Activated naive CD8-positive, alpha-beta T cell treated with anti-CD3 and anti-CD28 coated beads, Interleukin-2, amount 50 U/mL, for 24 hours (primary cell): Measurements from ENCODE around the gene PLEKHG3.

Source experiments
- ATAC-seq: fragments of 150-1000 bp; cut with Tn5 transposase; one replicate; pipeline ENCODE4 v1.10.0; 2021
- DNase-seq: peaks from one replicate; pipeline ENCODE4 v3.0.0; 2021
- H3K27ac Mint-ChIP-seq: one replicate; pipeline ENCODE4 v1.8.0; 2021; ENCODE audit warnings: mild to moderate bottlenecking, mixed read lengths
- H3K27me3 Mint-ChIP-seq: one replicate; pipeline ENCODE4 v1.8.0; 2021; ENCODE audit warnings: mixed read lengths
- H3K36me3 Mint-ChIP-seq: one replicate; pipeline ENCODE4 v1.8.0; 2021; ENCODE audit warnings: low read depth, mixed read lengths
- H3K4me1 Mint-ChIP-seq: one replicate; pipeline ENCODE4 v1.8.0; 2021; ENCODE audit warnings: mixed read lengths
- H3K4me3 Mint-ChIP-seq: one replicate; pipeline ENCODE4 v1.8.0; 2021; ENCODE audit warnings: mild to moderate bottlenecking, moderate library complexity, mixed read lengths
- H3K9me3 Mint-ChIP-seq: one replicate; pipeline ENCODE4 v1.8.0; 2021; ENCODE audit warnings: mixed read lengths

Gene PLEKHG3

DNA sequence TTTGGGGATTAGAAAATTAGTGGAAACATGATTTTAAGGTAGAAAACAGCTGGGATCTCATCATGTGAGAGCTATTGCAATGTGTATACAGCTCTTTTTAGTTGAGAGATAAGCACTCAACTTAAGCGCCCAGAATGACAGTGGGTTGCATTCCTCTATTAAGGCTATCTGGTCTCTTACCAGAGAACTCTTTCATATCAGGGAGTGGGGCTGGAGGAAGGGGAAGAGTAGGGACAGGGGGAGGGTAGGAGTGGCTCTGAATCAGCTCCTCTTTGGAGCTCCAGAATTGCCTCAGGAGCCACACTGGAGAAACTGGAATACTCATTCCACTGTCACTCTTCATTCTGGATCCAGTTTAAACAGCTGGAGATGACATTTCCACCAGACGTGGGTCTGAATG lies 9.2 kb upstream of the PLEKHG3 start:
- no peaks in the 10 kb centered on the region for H3K9me3 Mint-ChIP-seq
- DNase-seq = no peak
- H3K4me3 Mint-ChIP-seq = no peak overlapping the region
- H3K27me3 Mint-ChIP-seq = peaks cover 4% of the 10 kb centered on the region
- no peak overlapping the region for H3K27ac Mint-ChIP-seq
- peaks cover 3% of the 10 kb centered on the region for H3K4me1 Mint-ChIP-seq
- ATAC-seq = no peak
- H3K36me3 Mint-ChIP-seq = no peaks in the 10 kb centered on the region

DNA sequence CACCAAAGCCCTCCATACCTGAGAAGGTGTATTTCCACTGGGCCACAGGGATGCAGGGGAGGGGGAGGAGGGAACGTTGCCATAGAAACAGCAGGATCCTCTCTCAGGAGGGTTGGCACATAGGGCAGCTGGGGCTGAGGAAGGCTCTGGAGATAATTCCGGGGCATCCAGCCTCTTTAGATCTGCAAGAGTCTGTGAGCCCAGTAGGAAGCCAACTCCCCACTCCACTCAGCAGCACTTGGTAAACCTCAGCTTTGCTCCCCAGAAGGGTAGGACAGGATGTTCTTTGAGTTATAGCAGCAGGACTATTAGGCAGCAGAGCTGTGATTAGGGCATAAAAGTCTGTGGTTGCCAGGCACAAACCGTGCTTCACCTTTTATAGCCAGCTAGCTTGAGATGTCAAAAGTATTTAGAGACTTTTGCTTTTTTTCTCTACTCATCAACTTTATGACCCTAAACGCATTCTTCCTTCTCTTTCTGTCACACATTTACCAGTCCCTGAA lies 7.8 kb upstream of the PLEKHG3 start:
- Mint-ChIP-seq H3K4me3 (no peak overlapping the region), H3K27ac (no peak overlapping the region), H3K9me3 (no peaks in the 10 kb centered on the region), H3K36me3 (no peaks in the 10 kb centered on the region), H3K4me1 (peaks cover 3% of the 10 kb centered on the region), H3K27me3 (peaks cover 16% of the 10 kb centered on the region)
- no peak for DNase-seq
- no peak for ATAC-seq

DNA sequence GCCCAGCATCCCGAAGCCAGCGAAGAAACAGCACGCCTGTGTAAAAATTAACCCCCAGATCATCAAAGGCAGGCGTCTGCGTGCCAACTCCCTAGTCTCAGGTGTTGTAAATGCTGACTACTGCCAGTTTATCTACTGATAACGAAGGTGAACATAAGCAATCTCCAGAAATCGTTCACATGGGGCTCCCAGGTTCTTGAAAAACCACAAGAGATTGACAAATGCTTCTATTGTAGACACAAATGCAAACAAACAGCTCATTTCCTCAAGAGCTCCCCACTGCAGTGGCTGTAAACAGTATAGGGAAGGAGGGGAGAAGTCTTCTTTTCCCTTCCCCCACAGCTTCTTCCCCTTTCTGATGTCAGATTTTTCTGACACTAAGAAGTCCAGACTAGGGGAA lies 5.3 kb upstream of the PLEKHG3 start:
- no peaks in the 10 kb centered on the region for H3K36me3 Mint-ChIP-seq
- H3K4me1 Mint-ChIP-seq = peaks cover 12% of the 10 kb centered on the region
- H3K4me3 Mint-ChIP-seq = no peak overlapping the region
- no peak overlapping the region for H3K27ac Mint-ChIP-seq
- H3K9me3 Mint-ChIP-seq = no peaks in the 10 kb centered on the region
- no peak for ATAC-seq
- peaks cover 35% of the 10 kb centered on the region for H3K27me3 Mint-ChIP-seq
- DNase-seq = no peak

DNA sequence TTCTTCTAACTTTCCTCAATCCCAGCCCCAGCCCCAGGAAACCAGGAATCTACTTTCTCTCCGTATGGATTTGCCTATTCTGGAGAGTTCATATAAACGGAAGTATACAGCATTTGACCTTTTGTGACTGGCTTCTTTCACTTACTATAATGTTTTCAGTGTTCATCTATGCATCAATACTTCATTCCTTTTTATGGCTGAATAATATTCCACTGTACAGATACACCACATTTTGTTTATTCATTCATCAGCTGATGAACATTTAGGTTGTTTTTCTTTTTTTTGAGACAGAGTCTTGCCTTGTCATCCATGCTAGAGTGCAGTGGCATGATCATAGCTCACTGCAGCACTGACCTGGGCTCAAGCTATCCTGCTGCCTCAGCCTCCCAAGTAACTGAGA lies 3.9 kb upstream of the PLEKHG3 start:
- H3K9me3 Mint-ChIP-seq = no peaks in the 10 kb centered on the region
- no peak overlapping the region for H3K27ac Mint-ChIP-seq
- no peaks in the 10 kb centered on the region for H3K36me3 Mint-ChIP-seq
- H3K4me3 Mint-ChIP-seq = no peak overlapping the region
- peaks cover 16% of the 10 kb centered on the region for H3K4me1 Mint-ChIP-seq
- H3K27me3 Mint-ChIP-seq = peaks cover 39% of the 10 kb centered on the region
- DNase-seq (no peak), ATAC-seq (no peak)

DNA sequence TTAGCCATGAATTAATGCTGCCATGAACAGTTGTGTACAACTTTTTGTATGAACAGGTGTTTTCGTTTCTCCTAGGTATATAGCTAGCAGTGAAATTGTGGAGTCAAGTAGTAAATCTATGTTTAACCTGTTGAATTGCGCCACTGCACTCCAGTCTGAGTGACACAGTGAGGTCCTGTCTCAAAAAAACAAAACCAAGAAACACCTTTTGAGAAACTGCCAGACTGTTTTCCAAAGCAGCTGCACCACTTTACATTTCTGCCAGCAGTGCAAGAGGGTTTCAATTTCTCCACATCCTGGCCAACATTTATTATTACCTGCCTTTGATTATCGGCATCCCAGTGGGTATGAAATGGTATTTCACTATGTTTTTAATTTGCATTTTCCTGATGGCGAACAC lies 3.3 kb upstream of the PLEKHG3 start:
- H3K36me3 Mint-ChIP-seq = no peaks in the 10 kb centered on the region
- H3K9me3 Mint-ChIP-seq = no peaks in the 10 kb centered on the region

DNA sequence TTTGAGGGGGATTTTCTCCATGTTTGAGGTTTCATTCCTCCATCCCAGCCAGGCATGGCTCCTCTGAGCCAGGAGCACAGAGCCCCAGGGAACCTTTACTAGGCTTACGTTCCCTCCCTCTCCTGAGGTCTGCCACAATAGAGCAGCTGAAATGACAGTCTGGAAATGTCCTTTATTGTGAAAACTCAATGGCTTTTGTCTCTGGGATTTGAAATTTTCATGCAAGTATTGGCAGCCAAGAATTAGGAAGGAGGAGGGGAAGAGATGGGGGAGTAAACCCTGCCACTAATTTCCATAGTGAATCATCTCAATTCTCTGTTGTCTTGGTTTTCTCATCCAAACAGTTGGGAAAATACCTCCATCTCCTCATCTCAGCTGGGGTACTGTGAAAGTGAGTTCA lies 2.6 kb upstream of the PLEKHG3 start:
- Mint-ChIP-seq H3K9me3 (no peaks in the 10 kb centered on the region), H3K4me1 (peaks cover 23% of the 10 kb centered on the region), H3K36me3 (no peaks in the 10 kb centered on the region), H3K27me3 (peaks cover 47% of the 10 kb centered on the region), H3K4me3 (no peak overlapping the region), H3K27ac (no peak overlapping the region)
- DNase-seq (no peak), ATAC-seq (no peak)

More for the DNA sequence above, 3.3 kb upstream of the PLEKHG3 start:
- H3K4me1 Mint-ChIP-seq = peaks cover 22% of the 10 kb centered on the region
- no peak overlapping the region for H3K4me3 Mint-ChIP-seq
- peaks cover 45% of the 10 kb centered on the region for H3K27me3 Mint-ChIP-seq
- ATAC-seq (no peak), DNase-seq (no peak)
- no peak overlapping the region for H3K27ac Mint-ChIP-seq

DNA sequence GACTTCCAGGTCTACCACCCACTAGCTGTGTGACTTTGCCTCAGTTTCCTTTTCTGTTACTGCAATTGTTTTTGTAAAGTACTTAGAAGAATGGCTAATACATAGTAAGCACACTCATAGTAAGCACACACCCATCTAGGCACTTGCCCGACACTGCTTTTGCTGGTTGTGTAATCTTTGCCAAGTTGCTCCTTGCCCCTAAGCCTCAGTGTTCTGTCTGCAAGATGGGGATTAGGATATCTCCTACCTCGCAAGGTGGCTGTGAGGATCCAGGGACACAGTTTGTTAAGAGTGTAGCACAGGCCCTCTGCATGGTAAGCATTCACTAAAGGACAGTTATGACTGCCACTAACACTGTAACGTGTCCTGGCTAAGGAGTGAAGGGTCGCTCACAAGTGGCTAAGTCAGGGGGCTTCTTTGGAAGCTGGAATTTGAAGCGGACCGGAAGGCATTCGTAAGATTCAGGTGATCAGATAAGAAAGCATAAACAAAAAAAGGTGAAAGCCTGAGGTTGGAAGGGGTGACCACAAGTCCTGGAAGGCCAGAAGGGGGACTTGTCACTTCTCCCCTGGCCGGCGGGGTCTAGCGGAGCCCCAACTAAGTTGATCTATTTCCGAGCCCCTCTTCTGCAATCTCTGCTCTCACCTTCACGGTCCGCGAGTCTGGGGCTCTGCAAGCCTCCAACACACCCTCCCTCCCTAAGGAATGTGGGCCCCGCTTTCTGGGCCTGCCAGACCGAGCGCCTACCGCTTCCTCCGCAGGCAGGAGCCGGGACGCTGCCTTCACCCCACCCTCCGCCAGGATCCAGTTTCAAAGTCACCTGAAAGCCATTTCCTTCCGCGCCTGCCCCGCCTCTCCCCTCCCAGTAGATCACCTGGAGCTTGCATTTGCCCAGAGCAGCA lies 1.5 kb upstream of the PLEKHG3 start:
- DNase-seq = no peak
- H3K27me3 Mint-ChIP-seq = peaks cover 54% of the 10 kb centered on the region

DNA sequence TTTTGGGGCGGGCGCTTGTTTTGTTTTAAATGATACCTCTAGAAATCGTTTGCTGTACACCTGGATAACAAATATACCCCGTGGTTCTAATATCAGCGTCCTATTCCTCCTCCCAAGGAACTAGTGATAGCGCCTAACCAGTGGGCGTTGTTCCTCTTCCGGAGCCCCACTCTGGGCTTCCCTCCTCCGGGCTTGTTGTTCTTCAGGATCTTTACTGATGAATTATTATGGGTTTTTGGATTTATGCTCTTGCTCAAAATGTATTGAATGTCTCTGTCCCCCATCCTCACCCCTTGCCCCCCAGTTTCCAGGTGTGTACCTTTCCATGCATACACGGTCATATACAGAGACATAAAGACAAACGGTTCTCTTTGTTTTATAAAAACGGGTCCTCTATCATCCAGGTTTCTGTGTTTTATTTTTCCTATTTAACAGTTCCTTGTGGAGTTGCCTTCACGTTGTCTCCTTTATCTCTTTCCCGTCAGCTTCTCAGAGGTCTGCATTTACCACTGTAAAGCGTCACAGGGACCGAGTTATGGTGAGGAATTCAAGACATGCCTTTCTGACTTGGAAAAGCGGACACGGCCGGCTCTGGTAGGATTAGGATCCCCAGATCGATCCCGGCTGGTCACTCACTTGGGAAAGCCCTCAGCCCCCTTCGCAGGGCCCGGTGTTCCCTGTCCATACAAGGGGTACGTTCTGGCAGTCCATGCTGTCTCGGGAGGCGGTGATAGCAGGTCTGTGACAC lies 655 bp upstream of the PLEKHG3 start:
- DNase-seq (no peak), ATAC-seq (no peak)
- peaks cover 33% of the 10 kb centered on the region for H3K4me1 Mint-ChIP-seq
- H3K36me3 Mint-ChIP-seq = no peaks in the 10 kb centered on the region
- H3K4me3 Mint-ChIP-seq = peak overlapping the region; percentile 33
- H3K27me3 Mint-ChIP-seq = peaks cover 58% of the 10 kb centered on the region
- no peaks in the 10 kb centered on the region for H3K9me3 Mint-ChIP-seq
- no peak overlapping the region for H3K27ac Mint-ChIP-seq

More for the DNA sequence above, 1.5 kb upstream of the PLEKHG3 start:
- H3K4me1 Mint-ChIP-seq = peaks cover 27% of the 10 kb centered on the region
- ATAC-seq = no peak
- H3K36me3 Mint-ChIP-seq = no peaks in the 10 kb centered on the region
- H3K27ac Mint-ChIP-seq = no peak overlapping the region
- no peaks in the 10 kb centered on the region for H3K9me3 Mint-ChIP-seq
- peak overlapping the region; percentile 33 for H3K4me3 Mint-ChIP-seq

DNA sequence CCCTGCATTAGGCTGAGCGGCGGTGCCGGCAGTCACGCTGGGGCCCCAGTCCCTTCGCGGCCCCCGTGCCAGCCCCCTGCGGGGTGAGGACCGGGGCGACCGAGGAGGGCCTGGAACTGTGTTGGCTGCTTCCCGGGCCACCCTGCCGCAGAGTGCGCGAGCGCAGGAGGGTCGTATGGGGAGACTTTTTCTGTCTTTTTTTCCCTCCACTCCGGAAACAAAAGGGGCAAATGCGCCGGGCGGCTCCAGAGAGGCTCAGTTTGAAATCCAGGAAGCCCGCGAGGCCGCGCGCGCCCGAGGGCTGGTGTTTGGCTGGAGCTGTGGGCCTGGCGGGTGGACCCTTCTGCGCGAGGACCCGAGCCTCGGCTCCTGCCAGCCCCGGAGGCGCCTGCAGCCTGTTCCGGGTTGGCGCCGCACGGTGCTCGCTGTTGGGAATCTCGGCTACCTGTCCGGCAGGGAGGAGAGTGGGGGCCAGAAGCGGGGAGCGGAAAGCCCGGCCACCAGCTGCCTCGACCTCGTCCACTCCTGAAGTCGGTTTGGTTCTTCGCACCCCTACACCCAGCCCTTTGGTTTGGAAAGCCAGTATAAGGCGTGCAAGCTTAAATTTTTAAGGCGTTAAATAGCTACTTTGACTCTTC lies 638 bp downstream of the PLEKHG3 start:
- Mint-ChIP-seq H3K4me3 (peak overlapping the region; percentile 61), H3K4me1 (peaks cover 38% of the 10 kb centered on the region), H3K36me3 (no peaks in the 10 kb centered on the region), H3K9me3 (no peaks in the 10 kb centered on the region), H3K27me3 (peaks cover 66% of the 10 kb centered on the region), H3K27ac (no peak overlapping the region)
- ATAC-seq = peak; percentile 8
- peak; percentile 13 for DNase-seq

DNA sequence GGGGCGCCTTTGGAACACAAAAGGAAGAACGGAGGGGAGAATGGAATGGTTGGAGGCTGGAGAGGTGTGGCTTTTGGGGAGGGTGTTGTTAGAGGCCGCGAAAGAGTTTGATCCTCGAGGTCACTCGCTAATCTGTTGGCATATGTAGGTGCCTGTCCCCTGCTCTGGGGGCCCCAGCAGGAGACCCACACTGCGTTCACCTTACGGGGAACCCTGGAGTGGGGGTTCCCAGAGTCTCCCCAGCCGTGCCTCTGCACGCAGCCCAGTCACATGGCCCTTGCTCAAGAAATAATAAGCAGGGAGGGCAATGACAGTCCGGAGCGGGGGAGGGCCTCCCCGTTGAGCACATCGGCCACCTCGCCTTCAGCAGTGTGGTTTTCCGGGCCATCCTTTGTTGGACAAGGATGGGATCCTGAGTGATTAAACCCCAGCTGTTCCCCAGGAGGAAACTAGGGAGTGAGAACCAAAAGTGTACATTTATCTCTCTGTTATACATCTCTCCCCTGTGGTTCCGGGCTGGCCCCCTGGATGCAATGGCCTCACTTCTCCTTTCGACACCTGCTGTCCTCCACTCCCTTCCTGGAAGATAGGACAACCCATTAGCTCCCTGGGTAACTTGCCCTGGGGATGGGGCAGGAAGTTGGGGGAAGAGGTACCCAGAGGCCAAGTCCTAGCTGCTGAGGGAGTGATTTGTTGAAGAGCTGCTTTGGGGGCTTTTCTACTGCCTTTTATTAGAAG lies 1.3 kb downstream of the PLEKHG3 start:
- peaks cover 61% of the 10 kb centered on the region for H3K27me3 Mint-ChIP-seq
- DNase-seq (no peak), ATAC-seq (no peak)
- H3K4me1 Mint-ChIP-seq = peaks cover 38% of the 10 kb centered on the region
- H3K36me3 Mint-ChIP-seq = no peaks in the 10 kb centered on the region
- H3K27ac Mint-ChIP-seq = no peak overlapping the region
- no peaks in the 10 kb centered on the region for H3K9me3 Mint-ChIP-seq
- H3K4me3 Mint-ChIP-seq = peak overlapping the region; percentile 61

DNA sequence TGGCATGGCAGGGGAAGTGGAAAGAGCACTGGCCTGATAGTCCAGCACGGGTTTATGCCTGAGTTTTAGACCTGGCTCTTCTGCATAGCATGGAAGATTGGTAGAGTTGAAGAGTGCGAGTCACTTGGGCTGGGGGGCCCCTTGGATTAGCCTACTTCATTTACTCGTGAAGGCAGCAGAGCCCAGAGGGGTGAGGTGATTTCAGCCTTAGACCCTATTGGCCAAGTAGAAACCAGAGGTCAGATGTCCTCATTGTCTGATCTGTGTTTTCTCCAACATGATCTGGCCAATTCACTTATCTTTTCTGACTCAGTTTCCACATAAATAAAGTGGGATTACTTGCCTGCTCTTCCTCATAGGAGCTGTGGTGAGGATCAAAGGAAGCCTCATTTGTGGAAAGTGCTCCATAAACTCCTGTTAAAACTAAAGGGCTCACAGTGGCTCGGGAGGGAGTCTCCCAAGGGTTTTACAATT lies 1.9 kb downstream of the PLEKHG3 start:
- H3K36me3 Mint-ChIP-seq = no peaks in the 10 kb centered on the region
- peaks cover 38% of the 10 kb centered on the region for H3K4me1 Mint-ChIP-seq
- H3K27ac Mint-ChIP-seq = no peak overlapping the region
- H3K9me3 Mint-ChIP-seq = no peaks in the 10 kb centered on the region
- no peak overlapping the region for H3K4me3 Mint-ChIP-seq
- DNase-seq (no peak), ATAC-seq (no peak)
- peaks cover 57% of the 10 kb centered on the region for H3K27me3 Mint-ChIP-seq

DNA sequence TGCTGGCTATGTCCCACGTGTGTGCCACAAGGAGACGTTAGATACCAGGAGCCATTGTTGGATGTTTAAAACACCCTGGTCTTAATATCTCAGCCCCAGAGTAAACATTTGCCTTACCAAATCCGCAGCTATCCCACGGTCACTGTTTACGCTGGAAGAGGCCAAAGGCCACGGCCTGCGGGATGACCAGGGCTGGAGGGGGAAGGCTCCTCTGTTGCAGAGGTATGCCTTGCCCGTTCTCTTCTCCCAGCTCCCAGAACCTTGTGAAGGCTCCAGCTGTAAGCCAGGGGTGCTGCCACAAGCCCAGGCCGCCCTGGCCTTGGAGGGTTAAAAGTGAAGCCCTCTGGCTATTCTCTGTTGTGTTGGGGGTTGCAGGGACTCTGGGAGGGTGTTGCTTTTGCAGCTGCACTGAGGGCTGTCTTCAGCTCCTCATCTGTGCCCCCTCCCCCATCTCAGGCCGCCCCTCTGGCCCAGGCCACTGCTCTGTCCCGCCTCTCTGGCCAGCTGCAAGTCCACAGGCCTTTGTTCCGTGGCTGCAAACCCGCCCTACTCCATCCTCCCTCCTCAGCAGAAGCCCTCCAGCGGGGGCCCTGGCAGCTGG lies 2.5 kb downstream of the PLEKHG3 start:
- Mint-ChIP-seq H3K27ac (no peak overlapping the region), H3K9me3 (no peaks in the 10 kb centered on the region), H3K36me3 (no peaks in the 10 kb centered on the region), H3K27me3 (peaks cover 52% of the 10 kb centered on the region), H3K4me1 (peaks cover 38% of the 10 kb centered on the region), H3K4me3 (no peak overlapping the region)
- ATAC-seq (no peak), DNase-seq (no peak)

DNA sequence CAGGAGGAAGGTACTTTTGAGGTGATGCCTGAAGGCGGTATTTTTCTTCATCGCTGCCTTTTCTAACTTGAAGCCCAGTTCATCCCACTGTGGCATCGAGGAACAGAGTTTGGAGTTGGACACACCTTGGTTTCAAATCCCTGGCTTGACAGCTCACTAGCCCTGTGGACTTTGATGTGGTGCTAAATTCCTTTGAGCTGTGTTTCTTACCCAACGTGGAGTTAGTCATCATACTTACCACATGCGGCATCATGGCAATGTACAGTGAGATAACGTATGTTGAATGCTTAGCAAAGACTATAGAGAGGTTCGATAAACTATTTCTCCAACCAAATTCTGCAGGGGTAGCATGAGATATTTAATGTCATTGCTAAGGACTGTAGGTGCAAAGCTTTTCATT lies 3.4 kb downstream of the PLEKHG3 start:
- Mint-ChIP-seq H3K36me3 (peaks cover under 1% of the 10 kb centered on the region), H3K27me3 (peaks cover 48% of the 10 kb centered on the region), H3K9me3 (peaks cover 2% of the 10 kb centered on the region), H3K4me3 (no peak overlapping the region), H3K4me1 (peaks cover 38% of the 10 kb centered on the region), H3K27ac (no peak overlapping the region)
- no peak for DNase-seq
- peak; percentile 20 for ATAC-seq
